Measurements from ENCODE around the gene TMPRSS9. TPM values are rescaled to one million over a fixed set of nuclear protein-coding genes. Genes with fewer than 3 reads are reported as not detected.

The TMPRSS9 gene
- total and polyA plus RNA-seq, 8 donors: 0.09 to 0.84 (median 0.58) TPM

- Histone ChIP-seq H3K4me1 (peaks cover 5 to 24% (median 7%) of the 10 kb centered on the region in 3 donors), H3K36me3 (no peaks in the 10 kb centered on the region), H3K4me3 (peak within 1 kb of the TSS; percentile 80 to 92 (median 86)), H3K27me3 (no peaks in the 10 kb centered on the region), H3K27ac (peak within 1 kb of the TSS; percentile 95 to 97 (median 96)), H3K9me3 (no peaks in the 10 kb centered on the region)
- intact Hi-C loops (cut with DNase I): no loop called here
- DNase-seq: peak; percentile 95 to 99 (median 97)
- no peak for TF ChIP-seq CTCF (IDR thresholded peaks at IDR 0.05)
- no peak for FAIRE-seq
- WGBS, 2 donors: 0% methylated on average over 75 to 77 of the region's 77 CpGs
- ATAC-seq: peak; percentile 82 to 95 (median 87)
These were observed 67.6 kb downstream of the TMPRSS9 start, which contains the start of gene TIMM13 for GRCh38 chr19:2427429-2428320. TIMM13 (minus strand) TSS chr19:2427586; CDS start chr19:2427533, 53 bp downstream.

GRCh38 chr19:2428321-2428690 lies 68.2 kb downstream of the TMPRSS9 start:
- intact Hi-C loops (cut with DNase I): no loop called here
- Histone ChIP-seq H3K4me3 (peak overlapping the region in 3 of 4 donors; percentile 80 to 92 (median 81)), H3K4me1 (peaks cover 2 to 21% (median 5%) of the 10 kb centered on the region in 3 donors), H3K36me3 (no peaks in the 10 kb centered on the region), H3K27me3 (no peaks in the 10 kb centered on the region), H3K9me3 (no peaks in the 10 kb centered on the region), H3K27ac (peak overlapping the region; percentile 95 to 97 (median 96))
- no peak for ATAC-seq
- DNase-seq: peak in 5 of 6 donors; percentile 27 to 81 (median 61)
- no peak for FAIRE-seq
- WGBS, 2 donors: 26 to 37% methylated on average over 25 of the region's 25 CpGs
- no peak for TF ChIP-seq CTCF (IDR thresholded peaks at IDR 0.05)

- H3K9me3 ChIP-seq: no peaks in the 10 kb centered on the region
- DNase-seq: peak in 1 of 6 donors; percentile 51
- WGBS, 2 donors: 80 to 87% methylated on average over 37 of the region's 37 CpGs
- no peak for ATAC-seq
- FAIRE-seq: no peak
- no peak overlapping the region for H3K4me3 ChIP-seq
- H3K4me1 ChIP-seq: peaks cover 0 to 13% (median 5%) of the 10 kb centered on the region in 3 donors
- H3K27me3 ChIP-seq: no peaks in the 10 kb centered on the region
- intact Hi-C loops (cut with DNase I): no loop called here
- no peak for TF ChIP-seq CTCF (IDR thresholded peaks at IDR 0.05)
- no peaks in the 10 kb centered on the region for H3K36me3 ChIP-seq
- H3K27ac ChIP-seq: no peak overlapping the region
These were observed 69.0 kb downstream of the TMPRSS9 start for GRCh38 chr19:2428756-2429711.

- ATAC-seq: no peak
- no peaks in the 10 kb centered on the region for H3K27me3 ChIP-seq
- H3K4me1 ChIP-seq: peaks cover 0 to 13% (median 5%) of the 10 kb centered on the region in 3 donors
- H3K36me3 ChIP-seq: peaks cover 0 to 7% (median 0%) of the 10 kb centered on the region in 3 donors
- H3K4me3 ChIP-seq: no peak overlapping the region
- no peak overlapping the region for H3K27ac ChIP-seq
- H3K9me3 ChIP-seq: no peaks in the 10 kb centered on the region
- no peak for TF ChIP-seq CTCF (IDR thresholded peaks at IDR 0.05)
- WGBS, 2 donors: 88 to 93% methylated on average over 25 of the region's 25 CpGs
- no peak for FAIRE-seq
- no peak for DNase-seq
- intact Hi-C loops (cut with DNase I): no loop called here
These were observed 70.0 kb downstream of the TMPRSS9 start for GRCh38 chr19:2429917-2430535.

All from pancreas (tissue), 10 donors.